ENCODE measurements around the gene THRB.

The THRB gene

GRCh38 chr3:24490151-24490550, 4.5 kb downstream of the THRB start:
- DNase-seq (ENCODE audit: low read depth), result no peak

DNA sequence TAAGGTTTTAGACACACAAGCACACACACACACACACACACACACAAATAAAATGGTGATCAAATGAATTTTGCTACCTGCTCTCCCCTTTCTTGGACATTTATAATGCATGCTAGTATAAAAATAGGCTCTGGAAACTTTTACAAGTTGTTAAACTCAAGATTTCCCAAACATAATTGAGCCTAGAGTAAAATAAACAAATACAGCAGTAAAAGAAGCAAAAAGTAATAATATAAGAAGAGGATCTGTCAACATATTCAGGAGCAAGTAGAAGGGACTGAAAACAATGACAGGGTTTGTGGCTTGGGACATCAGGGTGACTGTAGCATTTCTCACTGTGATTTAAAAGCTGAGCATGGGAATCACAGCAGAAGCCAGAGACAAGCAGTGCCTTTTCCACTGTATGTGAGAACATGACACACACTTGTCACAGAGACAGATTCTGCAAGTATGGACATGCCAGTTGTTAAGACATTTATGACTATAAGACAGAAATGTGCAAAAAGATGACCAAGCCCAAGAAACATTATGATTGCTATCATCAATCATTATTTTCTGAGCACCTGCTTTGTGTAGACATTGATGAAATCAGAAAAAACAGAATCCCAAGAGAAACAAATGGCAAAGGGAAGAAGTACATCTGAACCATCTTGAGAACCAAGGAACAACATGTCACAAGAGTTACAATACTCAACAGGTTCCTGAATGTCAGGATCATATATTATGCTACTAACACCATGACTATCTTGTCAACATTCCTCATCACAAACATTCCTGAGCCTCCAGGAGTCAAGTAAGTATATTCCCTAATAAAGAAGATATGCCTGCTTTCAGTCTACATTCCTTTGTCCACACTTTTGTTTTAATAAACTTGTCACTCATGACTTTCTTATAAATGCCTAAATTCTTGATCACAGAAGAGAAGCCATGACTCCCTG, 7.1 kb downstream of the THRB start:
- DNase-seq (ENCODE audit: low read depth), result no peak

DNA sequence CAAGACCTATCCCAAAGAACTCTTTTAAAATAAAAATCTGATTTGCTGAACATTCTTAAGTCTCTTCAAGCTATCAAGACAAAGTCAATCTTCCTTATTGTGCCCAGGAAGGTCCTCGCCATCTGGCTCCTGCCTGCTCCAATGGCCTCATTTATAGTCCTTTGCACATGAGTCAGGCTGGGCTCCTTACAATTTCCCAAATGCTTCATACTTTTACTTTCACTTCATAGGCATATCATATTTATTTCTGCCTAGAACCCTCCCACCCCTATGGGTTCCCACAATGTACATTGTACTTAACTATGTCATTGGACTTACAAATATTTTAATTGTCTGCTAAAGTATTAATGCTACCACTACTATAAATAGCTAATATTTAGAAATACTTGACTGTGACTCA, 9.1 kb downstream of the THRB start:
- no peak for DNase-seq (ENCODE audit: low read depth)

GRCh38 chr3:24483873-24484272, 10.8 kb downstream of the THRB start:
- DNase-seq (ENCODE audit: low read depth), result no peak

GRCh38 chr3:24482096-24482705, 12.4 kb downstream of the THRB start:
- DNase-seq (ENCODE audit: low read depth), result no peak

DNA sequence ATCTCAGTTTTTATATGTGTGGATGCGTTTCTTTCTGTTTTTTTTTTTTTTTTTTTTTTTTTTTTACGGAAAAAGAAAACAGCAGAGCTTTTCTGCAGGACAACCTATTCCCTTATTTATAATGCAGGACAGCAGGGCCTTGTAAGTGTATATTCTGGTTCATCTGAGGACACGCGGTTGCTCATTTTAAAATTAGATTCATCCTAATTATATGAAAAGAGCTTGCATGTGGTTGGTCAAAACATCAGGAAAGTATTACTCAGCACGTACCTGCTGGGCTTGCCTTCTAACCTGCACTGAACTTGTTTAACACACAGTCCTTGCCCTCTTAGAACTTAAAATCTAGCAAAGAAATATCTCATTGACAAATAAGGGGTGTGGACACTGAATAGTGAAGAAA, 13.5 kb downstream of the THRB start:
- no peak for DNase-seq (ENCODE audit: low read depth)

DNA sequence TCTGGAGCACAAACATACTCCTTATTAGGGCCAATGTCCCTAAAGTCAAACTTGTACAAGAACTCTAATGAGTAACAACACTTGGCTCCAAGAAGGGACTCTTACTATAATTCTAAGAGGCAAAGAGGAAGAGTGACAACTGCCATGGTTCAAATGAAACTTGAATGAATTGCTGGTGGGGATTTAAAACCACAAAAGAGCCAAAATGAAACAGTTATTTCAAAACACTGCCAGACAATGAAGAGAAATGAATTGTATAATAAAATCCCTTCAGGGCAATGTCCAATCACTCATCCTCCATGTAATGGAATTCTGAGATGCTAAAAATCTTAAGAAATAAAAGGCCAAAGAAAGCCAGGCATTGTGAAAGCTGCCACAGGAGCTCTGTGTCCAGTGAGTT, 14.2 kb downstream of the THRB start:
- no peak for DNase-seq (ENCODE audit: low read depth)

DNA sequence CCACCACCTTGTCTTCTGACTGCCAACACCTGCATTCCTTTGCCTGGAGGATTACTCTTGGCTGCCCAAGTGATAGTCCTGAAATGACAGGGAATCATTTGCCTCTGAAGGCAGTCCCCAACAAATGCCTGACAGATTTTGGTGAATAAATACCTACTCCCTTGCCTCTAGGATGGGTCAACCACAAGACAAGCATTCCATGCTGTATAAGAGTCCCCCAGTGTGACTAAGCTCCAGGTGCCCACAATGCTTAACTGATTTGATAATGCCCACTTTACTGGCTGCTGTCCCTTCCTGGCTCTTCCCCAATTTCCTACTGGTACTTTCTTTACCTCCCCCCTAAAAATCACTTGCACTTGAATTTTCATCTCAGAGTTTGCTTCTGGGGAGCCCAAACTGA, 14.8 kb downstream of the THRB start:
- no peak for DNase-seq (ENCODE audit: low read depth)

DNA sequence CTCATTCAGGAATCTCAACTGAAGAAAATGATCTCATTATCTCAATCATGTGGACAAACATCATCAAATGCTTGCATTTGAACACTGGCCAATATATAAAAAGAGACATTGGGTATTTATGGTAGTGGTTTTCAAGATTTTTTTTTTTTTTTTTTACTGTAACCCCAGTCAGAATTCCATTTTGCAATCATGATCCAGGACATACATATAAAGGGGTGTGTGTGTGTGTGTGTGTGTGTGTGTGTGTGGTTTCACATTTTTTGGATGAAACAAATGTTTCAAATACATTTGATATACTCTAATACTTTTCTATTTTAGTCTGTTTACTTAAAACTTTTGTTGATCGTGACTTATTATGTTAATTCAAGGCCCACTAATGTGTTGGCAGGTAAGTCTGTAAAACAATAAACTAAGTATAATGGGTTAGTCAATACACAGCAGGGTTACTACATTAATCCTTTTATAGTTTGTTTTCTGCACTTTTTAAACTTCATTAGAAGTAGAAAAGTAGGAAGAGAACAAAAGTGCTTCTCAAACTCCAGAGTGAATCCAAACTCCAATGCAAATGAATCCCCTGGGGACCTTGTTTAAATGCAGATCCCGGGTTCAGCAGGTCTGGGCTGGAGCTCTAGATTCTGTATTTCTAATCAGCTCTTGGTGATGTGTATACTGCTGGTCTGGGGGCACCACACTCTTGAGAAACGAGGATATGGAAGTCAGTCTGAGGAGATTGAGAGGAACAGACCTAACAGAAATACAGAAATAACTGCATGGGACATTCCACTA, 17.6 kb downstream of the THRB start:
- no peak for DNase-seq (ENCODE audit: low read depth)

DNA sequence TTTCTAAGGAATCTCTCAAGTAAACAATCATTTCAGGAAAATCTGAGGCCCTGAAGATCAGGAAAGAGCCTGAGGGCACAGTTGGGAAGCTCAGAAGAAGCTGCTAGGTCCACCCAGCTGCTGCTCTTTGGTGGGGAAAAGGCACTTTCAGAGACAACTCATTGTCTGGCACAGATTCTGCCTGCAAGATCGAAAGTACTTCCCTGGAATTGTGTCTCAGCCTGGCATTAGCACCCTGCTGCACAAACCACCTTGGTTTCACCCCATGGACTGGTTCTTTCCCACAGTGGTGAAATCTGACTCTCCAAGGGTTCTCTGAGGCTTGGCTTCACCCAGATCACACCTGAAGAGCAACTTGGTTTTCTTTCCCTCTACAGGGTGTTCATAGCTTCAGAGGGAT, 18.7 kb downstream of the THRB start:
- DNase-seq (ENCODE audit: low read depth), result no peak

GRCh38 chr3:24474862-24475261, 19.8 kb downstream of the THRB start:
- DNase-seq (ENCODE audit: low read depth), result no peak

DNA sequence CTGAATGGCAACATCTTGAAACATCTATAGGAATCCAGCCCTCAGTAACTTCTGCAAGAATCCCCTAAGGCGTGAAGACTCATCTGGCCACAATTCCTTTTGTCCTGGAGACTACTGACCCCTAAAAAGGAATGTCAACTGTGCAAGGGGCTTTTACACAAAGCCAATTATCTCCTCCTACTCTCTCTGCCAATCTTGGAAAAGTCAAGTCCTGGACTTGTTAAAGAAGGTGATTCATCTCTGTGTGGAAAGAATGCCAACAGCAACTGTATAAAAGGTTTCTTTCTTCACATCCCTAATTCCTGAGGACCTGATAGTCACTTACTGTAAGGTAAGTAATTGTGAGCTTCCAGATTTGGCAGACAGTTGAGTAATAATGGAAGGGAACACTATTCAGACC, 22.3 kb downstream of the THRB start:
- no peak for DNase-seq (ENCODE audit: low read depth)

- no peak for DNase-seq (ENCODE audit: low read depth)
Measured at GRCh38 chr3:24471486-24471885, 23.2 kb downstream of the THRB start.

- DNase-seq (ENCODE audit: low read depth), result no peak
Measured at GRCh38 chr3:24470277-24470676, 24.4 kb downstream of the THRB start.

DNA sequence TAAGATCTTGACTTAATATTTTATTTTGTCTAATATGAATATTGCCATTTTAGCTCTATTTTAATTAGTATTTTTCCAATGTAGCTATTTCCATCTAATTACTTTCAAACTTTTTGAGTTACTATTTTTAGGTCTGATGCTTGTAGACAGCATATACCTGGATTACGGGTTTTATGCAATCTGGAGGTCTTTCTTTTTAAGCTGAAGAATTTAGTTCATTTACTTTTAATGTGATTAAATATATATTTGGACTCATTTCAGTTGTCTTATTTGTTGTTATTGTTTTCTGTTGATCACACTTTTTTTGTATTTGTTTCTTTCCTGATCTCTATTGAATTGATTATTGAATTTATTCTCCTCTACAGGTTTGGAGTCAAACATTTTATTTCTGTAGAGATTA, 30.3 kb downstream of the THRB start:
- DNase-seq (ENCODE audit: low read depth), result no peak

GRCh38 chr3:24462737-24463136, 31.9 kb downstream of the THRB start:
- no peak for DNase-seq (ENCODE audit: low read depth)

- no peak for DNase-seq (ENCODE audit: low read depth)
Measured at GRCh38 chr3:24460974-24461373, 33.7 kb downstream of the THRB start.

DNA sequence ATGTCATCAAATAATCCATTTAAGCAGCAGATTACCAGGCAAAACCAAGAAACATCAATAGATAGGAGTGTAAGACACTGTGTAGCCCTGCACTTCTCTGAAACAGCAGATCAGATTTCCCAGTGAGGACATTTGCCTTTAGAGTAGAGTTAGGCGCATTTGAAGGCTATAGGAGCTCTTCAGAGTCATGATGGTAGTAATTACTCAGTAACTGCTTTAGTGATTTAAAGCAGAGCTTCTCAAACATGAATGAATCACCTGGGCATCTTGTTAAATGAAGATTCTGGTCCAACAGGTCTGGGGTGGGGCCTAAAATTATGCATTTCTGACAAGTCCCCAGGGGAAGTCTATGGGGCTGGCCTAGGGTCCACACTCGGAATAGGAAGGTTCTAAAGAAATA, 36.9 kb downstream of the THRB start:
- no peak for DNase-seq (ENCODE audit: low read depth)

GRCh38 chr3:24454856-24455255, 39.8 kb downstream of the THRB start:
- no peak for DNase-seq (ENCODE audit: low read depth)

DNA sequence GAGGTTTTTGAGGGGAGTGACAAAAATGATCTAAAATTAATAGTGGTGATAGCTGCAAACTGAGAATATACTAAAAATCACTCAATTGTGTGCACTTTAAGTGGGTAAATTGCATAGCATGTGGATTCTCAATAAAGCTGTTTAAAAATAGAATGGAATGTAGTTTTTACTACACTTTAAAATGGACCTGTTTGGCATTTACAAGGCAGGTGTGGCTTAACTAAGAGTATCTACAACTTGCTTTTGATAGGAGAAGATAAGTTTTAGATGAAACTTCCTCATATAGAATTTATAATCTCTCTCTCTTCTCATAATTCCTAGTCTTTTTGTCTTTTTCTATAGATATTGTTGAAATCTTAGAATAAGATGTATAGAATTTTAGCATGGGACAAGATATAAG, 40.3 kb downstream of the THRB start:
- DNase-seq (ENCODE audit: low read depth), result no peak

- no peak for DNase-seq (ENCODE audit: low read depth)
Measured at GRCh38 chr3:24451461-24452099, 43.1 kb downstream of the THRB start.

DNA sequence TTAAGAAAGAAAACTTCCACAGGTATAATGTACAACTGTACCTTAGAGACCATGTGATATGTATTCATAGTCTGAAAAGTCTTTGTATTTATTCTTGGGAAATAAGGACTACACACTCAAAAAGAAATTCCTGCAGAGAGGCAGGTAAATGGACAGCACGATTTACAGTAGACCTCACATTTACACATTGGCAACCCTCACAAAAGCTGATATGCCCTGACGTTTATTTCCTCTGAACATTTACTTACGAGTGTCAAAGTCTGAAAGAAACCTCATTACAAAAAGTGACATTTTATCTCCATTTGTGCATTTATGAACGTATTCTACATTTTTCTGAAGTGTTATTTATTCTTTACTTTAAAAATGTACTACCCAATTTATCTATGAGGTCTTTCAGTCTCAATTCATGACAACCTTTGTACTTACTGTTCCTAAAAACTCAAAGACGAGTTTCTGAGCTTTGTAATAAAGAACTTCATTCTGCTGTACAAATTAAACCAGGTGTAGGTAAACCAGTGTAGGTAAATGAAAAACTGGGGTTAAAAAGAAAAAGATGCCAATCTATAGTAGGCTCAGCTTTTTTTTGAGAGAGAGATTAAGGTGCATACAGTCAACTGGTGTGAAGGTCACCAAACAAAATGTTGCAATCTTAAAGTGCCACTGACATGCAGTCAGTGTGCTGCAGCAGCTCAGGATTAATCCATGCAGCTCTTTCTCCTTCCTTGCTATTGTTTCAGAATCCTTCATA, 44.3 kb downstream of the THRB start:
- no peak for DNase-seq (ENCODE audit: low read depth)

All from activated T-cell treated with anti-CD3 and anti-CD28 coated beads for 1 hour (primary cell).